Fibroblast of skin of abdomen (primary cell): Measurements from ENCODE around the gene MACROH2A2.
"Not testable (repeated sequence)": the region's sequence is repeated elsewhere in the genome, so short reads cannot be mapped to it uniquely, and the experiment has no call there.

Experiments used
- DNase-seq: peaks from one replicate; pipeline ENCODE4 v3.0.0-alpha.2; 2013

Gene MACROH2A2

DNA sequence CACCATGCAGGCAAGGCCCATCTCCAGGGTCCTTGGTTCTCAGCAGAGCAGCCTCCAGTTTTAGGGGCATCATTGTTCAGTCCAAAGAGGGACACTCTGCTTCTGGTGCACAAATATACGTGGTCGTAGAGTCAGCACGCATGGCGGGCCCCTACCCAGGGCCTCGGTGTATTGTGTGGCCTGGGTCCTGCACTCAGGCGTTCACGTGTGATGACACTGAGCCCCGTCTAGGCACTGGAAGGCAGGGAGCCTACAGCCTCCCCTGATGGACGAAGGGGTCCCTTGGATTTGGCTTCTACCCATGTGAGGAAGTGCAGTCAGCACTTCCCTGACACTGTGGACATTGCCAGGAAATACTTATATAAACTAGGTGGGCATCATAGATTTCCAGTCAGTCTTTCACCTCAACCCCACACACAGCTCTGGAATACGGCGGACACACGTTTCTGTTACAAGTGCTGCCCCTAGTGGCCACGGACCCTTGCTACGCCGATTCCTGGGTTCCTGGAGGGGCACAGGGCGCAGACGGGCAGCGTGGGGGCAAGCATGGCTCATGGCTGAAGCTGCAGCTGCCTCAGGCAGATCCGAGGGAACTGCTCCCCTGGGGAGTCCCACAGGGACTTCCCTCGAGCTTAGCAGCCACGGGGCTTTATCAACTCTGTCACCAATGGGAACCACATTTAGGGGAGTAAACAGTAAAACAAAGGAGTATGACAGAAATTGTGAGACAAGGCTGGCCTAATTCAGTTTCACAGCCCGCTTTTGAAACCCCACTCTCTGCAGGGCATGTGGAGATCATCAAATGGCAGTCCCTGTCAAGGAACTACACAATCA lies 54.5 kb downstream of the MACROH2A2 start:
- no peak for DNase-seq

DNA sequence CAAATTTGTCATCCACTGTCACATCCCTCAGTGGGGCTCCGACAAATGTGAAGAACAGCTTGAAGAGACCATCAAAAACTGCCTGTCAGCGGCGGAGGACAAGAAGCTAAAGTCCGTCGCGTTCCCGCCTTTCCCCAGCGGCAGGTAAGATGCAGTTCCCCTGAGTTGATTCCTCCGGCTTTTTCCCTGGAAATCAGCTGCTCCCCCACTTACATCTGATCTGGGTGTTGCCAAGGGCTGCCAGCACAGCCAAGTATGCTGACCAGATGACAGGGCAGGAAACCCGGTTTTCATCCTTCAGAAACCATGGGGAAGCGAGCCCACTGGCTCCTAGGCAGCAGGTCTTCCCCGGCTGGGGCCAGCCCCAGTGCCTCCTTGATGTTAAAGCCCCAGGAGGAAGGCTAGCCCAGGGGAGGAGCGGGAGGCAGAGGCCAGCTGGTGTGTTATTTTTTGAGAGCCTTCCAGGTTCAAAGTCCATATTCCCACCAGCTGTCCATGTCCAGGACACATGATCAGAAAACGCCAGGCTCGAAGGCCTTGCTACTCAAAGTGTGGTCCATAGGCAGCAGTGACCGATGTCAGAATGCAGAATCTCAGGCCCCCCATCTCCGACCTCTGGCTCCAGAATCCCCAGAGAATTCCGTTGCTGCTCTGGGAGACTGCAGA lies 56.6 kb downstream of the MACROH2A2 start:
- no peak for DNase-seq

DNA sequence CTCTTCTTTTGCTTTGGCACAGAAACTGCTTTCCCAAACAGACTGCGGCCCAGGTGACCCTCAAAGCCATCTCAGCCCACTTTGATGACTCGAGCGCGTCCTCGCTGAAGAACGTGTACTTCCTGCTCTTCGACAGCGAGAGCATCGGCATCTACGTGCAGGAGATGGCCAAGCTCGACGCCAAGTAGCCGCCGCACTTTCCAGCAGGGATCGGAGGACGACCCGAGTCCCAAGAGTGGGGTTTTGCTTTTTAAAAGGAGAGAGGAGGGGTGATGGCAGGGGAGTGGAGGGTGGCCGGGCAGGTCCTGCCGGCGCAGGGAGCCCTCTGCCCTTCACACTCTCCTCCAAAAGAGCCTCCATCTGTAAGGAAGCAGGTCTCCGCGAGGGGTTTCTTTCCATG lies 58.9 kb downstream of the MACROH2A2 start:
- DNase-seq: no peak

DNA sequence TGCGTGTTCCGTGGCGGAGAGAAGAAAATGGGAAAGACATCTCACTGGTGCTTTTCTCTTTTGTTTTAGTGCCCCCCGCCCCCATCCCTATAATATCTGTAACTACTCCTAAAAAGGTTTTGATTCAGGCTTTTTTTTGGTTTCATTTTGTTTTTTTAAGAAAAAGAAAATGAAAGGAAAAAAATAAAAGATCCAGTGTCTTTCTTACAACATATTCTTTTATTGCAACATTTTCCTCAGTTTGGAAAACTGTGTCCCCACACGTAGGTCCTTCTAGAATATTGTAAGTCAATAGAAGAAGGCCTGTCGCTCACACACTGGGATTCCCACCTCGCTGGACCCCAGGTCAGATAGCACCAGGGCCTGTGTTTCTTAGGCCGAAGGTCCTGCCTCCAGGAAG lies 59.4 kb downstream of the MACROH2A2 start:
- no peak for DNase-seq

DNA sequence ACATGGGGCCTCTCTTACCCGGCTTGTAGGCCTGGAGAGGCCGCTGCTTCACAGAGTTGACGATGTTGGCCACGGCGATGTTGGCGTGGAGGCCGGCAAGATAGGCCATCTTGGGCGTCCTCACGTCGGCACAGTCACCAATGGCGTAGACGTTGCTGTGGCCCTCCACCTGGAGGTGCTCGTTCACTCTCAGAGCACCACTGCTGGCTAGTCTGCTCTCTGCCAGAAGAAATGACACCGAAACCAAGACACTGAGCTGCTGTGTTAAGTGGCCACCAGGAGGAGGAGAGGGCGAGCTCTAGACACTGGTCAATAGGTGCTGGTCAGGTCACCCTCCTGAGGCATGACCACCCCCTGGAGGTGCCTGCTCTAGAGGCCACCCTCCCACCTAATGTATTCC lies 62.3 kb downstream of the MACROH2A2 start:
- DNase-seq: no peak

DNA sequence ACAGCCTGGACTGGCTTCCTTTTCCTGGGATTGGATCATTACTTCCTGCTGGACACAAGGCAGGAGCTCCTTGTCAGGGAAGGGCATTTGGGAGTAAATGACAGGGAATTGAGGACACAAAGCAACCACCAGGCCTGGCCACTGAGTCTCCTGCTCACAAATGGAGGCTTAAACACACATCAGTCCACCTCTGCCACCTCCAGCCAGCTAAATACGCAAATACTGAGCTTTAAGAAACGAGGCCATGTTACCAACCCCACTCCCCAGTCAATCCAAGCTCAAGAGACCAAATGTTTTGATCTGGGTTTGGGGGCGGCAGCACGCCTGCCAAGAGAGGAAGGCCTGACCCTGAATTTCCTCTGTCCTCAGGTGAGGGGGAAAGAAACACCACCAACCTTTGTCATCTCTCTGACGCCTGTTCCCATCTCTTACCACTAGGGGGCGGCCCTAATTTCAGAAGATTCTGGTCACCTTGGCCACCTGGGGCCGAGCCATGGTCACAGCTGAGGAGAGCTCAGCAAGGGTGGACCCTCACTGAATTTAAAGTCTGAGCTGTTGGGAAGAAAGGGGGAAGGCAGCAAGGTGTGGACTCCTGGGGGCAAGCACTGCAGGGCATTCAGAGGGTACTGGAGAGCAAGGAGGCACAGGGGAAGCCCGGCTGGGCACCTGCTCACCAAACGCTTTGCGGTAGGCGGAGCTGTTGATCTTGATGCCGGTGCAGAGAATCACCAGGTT lies 63.5 kb downstream of the MACROH2A2 start:
- DNase-seq: peak; percentile 16

DNA sequence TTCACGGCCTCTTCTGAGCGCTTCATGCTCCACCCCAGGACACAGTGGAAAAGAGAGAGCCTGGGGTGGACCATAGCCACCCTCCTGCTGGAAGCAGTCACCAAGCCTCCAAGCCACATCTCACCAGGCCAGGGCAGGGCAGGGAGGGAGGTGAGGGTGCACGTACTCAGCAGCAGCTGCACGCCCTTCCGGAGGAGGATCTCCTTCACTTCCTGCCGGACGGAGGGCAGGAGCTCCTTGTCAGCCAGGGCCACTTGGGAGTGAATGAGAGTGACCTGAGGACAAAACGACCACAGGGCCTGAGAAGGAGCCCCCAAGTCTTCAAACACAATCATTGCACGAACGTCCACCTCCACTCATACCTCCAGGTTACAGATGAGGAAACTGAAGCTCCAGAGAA lies 65.0 kb downstream of the MACROH2A2 start:
- no peak for DNase-seq

DNA sequence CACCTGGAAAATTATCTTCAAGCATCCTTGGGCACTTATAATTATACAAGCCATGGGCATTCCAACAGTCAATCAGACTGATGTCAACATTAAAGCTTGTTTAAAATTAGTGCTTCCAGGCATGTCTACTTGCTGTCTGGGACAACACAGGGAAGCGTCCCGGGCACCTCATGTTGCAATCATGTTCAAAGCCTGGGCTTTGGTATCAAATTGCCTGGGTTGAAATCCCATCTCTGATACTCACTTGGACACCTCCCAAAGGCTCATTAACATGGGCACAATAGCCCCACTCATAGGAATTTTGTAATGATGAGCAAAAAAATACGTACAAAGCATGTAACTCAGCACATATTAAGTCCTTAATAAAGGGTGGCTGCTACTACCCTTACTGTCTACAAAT lies 65.5 kb downstream of the MACROH2A2 start:
- no peak for DNase-seq

DNA sequence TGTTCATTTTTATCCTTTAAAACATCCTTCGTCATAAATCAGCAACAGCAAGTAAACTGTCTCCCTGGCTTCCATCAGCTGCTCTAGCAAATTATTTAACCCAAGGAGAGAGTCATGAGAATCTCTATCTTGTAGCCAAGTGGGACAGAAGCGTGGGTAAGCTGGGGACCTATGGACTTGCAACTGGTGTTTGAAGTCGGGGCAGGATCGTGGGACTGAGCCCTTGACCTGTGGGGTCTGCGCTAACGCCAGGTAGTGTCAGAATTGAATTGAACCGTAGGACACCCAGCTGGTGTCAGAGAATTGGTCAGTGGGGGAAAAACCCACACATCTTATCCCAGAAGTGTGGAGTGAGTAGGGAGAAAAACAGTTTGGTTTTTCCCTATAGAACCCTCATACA lies 66.6 kb downstream of the MACROH2A2 start:
- no peak for DNase-seq

DNA sequence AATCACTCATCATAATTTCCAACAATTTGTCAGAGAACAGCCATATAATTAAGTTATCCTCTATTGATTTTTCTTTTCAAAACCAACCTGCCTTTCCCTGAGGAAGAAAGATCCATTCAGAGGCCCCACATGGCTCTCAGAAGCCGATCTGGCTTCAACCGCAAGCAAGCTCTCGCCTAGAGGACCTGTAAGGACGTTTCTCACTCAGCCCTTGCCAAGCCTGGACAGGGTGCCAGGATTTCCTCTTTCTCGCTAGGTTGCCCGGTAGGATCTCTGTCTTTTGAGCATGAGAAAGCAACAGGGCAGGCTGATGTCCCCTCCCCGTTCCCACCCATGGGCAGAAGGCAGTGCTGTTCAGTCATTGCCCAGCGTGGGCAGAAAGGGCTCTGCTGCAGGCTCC lies 67.0 kb downstream of the MACROH2A2 start:
- no peak for DNase-seq

DNA sequence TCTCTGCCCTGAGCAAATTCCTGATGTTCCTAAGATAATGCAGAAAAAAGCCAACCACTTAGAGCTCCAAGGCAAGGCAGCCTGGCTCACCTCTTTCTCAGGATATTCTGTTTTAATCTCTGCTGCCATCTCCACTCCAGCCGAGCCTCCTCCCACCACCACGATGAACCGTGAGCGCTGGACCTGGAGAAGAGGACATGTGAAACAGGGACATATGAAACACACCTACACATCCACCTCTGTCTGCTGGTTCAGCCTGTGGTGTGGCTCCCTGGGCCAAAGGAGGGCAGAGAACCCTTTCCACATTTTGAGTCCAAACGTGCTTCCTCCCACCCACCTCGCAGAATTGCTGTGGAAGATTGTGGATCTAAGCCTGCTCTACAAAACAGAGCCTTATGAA lies 67.8 kb downstream of the MACROH2A2 start:
- DNase-seq: no peak

DNA sequence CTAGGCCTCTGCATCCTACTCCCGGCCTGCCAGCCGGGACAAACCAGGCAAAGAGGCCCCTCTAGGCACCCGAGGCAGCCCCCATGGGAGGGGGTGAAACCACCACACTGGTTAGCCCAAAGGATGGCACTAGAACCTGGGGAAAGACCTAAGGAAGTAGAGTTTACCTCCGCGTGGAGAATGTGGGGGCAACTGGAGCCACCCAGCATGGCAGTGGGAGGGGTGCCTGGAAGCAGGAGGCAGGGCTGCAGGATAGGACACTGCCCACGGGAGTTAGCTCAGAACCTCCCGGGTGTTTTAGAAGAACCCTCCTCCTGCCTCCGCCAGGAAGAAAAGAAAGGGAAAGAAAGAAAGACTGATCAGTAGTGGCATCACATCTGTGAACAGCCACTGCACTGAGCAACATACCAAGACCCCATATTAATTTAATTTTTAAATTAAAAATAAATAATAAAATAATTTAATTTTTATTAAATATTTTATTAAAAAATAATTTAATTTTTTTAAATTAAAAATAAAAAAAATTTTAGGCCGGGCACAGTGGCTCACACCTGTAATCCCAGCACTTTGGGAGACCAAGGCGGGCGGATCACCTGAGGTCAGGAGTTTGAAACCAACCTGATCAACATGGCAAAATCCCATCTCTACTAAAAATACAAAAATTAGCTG lies 68.8 kb downstream of the MACROH2A2 start:
- no peak for DNase-seq

DNA sequence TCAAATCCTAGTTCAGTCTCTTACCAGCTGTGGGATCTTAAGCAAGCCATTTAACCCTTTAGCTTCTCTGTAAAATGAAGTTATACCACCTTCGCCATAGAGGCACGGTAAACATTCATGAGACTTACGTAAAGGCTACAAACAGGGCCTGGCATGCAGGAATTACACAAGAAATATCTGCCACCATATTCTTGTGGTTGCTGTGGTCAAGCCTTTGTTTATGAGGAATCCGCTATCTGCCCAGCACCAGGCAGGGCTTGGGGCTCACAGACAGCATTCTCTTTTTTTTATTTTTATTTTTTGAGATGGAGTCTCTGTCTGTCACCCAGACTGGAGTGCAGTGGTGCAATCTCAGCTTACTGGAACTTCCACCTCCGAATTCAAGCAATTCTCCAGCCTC lies 70.1 kb downstream of the MACROH2A2 start:
- DNase-seq: no peak

DNA sequence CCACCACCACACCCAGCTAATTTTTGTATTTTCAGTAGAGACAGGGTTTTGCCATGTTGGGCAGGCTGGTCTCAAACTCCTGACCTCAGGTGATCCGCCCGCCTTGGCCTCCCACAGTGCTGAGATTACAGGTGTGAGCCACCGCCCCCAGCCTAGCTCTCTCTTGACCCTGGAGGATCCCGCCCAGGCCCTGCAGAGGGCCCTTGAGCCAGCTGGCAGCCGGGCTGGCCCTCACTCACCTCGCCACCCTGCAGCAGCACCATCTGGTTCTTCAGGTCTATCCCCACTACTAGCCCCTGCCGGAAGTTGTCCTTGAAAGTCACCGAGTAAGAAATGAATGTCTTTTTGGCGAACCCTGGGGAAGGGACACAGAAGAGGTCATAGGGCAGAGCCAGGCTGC lies 70.5 kb downstream of the MACROH2A2 start:
- not testable (repeated sequence) for DNase-seq

DNA sequence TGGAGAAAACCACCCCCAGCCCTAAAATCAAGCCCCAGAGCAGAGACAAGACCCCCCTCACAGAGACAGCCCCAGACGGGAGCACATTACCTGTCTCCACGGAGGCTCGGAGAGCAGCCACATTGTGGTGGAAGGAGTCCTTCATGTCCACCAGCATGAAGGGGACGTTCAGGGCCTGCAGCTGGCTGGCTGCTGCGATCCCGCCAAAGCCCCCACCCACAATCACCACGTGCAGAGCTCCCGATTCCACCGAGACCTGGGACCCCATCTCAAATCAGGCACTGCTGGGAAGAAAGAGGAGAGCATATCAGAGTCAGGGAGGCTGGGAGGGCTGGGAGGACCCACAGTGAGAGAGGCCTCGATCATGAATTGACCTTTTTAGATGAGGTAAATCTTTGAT lies 71.2 kb downstream of the MACROH2A2 start:
- no peak for DNase-seq

DNA sequence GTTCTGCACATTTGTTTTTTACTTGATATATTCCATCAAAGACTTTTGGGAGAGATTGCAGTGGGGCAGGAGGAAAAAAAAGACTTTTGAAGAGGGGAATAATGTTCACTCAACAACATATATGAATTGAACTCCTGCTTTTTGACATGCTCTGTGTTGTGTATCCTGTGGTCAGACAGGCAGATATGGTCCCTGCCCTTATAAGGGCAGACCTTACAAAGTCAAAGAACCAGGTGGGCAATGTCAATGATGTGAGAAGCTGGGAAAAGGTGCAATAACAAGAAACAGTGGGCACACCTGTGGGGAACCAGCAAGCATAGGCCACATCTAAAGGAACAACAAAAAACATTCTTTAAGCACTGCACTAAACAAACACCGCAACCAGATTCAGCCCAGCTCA lies 71.8 kb downstream of the MACROH2A2 start:
- no peak for DNase-seq

DNA sequence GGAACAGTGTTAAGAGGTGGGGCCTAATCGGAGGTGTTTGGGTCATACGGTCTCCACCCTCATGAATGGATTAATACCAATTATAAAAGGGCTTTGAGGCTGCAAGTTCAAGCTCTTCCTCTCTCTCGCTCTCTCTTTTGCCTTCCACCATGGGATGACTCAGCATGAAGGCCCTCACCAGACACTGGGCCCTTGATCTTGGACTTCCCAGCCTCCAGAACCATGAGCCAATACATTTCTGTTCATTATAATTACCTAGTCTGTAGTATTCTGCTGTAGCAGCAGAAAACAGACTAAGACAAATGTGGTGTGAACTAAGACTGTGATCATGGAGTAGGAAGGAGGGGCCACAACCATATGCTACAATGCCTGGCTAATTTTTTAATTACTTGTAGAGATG lies 72.3 kb downstream of the MACROH2A2 start:
- DNase-seq: no peak

DNA sequence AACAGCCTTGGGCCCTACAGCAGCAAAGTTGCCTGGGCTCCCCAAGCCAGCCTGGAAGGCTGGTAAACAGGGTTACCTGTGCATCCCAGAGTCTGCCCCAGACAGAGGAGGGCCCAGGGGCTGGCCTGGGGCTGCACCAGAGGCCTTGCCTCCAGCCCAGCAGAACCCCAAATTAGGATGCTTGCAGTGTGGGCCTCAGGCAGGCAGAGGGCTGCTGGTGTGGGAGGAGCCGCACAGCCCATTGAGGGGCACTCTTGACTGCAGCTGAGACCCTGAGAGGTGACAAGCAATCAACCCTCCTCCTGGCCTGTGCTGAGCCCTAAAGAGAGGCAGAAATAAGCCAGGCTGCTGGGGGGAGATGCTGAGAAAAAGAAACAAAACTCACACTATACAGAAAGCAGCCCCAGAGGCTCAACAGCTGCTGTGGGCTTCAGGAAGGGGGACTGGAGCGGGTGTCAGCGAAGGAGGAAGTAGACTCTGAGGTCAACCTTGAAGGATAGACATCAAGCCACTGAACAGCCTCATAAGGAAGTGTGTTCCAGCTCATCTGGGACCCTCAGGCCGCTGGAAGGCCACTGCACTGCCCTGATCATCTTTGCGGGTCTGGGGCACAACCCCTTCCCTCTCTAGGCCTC lies 73.4 kb downstream of the MACROH2A2 start:
- DNase-seq: no peak

DNA sequence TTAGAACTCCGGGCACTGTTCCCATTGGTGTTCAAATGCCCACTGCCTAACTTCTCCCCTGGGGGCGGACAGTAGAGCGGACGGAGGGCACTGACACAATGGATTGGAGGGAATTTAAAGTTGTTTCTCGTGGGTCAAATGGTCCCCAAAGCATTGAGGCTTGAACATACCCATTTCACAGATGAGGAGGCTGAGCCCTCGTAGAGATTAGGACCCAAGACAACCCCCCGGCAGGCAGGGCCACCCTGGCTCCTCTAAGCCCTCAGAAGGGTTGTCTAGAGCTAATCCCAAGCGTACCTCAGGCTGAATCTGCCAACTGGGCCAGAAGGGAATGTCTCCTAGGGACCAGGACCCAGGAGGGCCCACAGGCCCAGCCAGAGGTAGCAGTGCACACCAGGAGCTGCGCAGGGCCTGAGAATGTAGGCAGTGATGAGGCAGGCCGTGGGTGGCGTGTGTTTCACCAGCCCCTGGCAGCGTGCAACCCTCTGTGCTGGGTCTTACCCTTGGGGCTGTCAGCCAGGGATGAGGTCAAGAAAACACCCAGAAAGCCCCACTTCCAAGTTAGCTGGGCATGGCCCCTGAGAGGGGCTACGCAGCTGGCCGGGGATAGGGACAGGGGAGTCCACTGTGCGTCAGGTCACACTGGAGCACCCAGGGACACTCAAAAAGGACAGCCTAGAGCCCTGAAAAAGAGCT lies 74.2 kb downstream of the MACROH2A2 start:
- no peak for DNase-seq

DNA sequence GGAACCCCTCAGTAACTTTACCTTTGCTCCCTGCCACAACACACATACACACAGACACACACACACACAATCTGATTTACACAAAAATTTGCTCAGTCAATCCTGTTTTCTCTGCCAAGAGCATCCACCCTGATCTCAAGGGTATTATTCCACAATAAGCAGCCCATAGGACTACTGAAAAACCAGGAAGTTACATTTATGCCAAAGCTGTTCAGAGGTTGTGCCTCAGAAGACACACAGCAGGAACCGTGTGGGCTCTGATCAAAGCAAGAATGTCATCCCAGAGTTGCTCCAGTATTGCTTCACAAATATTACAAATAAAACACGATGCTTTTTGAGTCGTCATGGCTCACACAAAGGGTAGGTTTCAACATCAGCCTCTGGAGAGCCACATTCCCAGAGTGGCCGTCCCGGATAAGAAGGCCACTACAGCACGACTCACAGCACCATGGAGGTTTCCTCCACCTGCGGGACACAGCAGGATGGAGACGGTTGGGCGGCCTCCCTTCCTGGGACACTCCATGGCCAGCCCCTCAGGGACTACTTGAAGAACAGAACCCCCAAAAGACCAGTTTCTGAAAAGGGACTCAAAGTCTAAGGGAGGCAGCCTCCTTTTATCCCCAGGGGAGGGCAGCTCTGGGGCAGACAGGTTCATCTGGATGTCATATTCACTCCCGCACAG lies 78.4 kb downstream of the MACROH2A2 start:
- DNase-seq: peak; percentile 42

DNA sequence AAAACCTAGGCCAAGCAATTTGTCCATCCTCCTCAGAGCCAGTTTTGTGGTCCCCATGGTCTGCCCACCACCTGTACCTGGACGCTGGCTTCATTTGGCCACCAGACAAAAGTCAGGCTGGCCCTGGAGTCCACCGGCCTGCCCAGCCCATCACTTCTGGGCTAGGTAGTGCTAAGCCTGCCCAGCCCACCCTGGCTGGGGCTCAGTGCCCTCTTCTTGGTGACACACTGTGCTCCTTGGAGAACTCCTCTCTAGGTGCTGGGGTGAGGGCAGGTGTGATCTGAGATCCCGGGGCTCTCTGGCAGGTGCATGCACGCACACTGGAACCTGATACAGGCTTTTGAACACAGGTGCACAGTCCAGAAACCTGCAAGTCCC lies 78.9 kb downstream of the MACROH2A2 start:
- DNase-seq: no peak
